Activated T-cell treated with anti-CD3 and anti-CD28 coated beads for 4 hours (primary cell): ENCODE data around the gene ACADL.

Experiments used
- DNase-seq: peaks from one replicate; pipeline ENCODE4 v3.0.0-alpha.2; 2020

The ACADL gene

GRCh38 chr2:210169516-210170195 lies 55.6 kb downstream of the ACADL start:
- no peak for DNase-seq

- no peak for DNase-seq
Observed at GRCh38 chr2:210167227-210167626, 58.0 kb downstream of the ACADL start.

GRCh38 chr2:210162466-210163124 lies 62.7 kb downstream of the ACADL start:
- DNase-seq = no peak

- no peak for DNase-seq
Observed at GRCh38 chr2:210159059-210159458, 66.2 kb downstream of the ACADL start.

GRCh38 chr2:210158236-210158635 lies 67.0 kb downstream of the ACADL start:
- no peak for DNase-seq

- no peak for DNase-seq
Observed at GRCh38 chr2:210157526-210157925, 67.7 kb downstream of the ACADL start.

GRCh38 chr2:210147614-210148013 lies 77.6 kb downstream of the ACADL start:
- no peak for DNase-seq
